Naive thymus-derived CD8-positive, alpha-beta T cell (primary cell): Measurements from ENCODE around the gene KRTAP5-2. TPM values are rescaled to one million over a fixed set of nuclear protein-coding genes. Genes with fewer than 3 reads are reported as not detected.

Source experiments
- ATAC-seq, 2 donors: fragments of 150-1000 bp; cut with Tn5 transposase in 1 of 2; sonication (Bioruptor Pico), chemical (Tn5 transposase) in 1 of 2; 1 replicate in 1 of 2; 2 replicates in 1 of 2; pipeline ENCODE4 v1.10.0; 2021; ENCODE audit warnings: mild to moderate bottlenecking in 2 of 2, moderate library complexity in 2 of 2
- POLR2A ChIA-PET: fragments of 350-600 bp; sonication (Branson Sonifier 250); formaldehyde crosslinking; loops from one replicate; lab custom pipeline; 2021; ENCODE audit warnings: antibody characterized with exemption; lab: Charles Lee
- DNase-seq, 10 donors: peaks; one replicate each; pipeline versions ENCODE4 v3.0.0 to v3.0.0-alpha.2; 2020 to 2022
- H3K27ac Mint-ChIP-seq, 10 donors: one replicate each; pipeline ENCODE4 v1.8.0; 2020 to 2022; ENCODE audit warnings: mild to moderate bottlenecking in 10 of 10, mixed read lengths in 10 of 10, moderate library complexity in 4 of 10, inconsistent platforms in 1 of 10
- H3K27me3 Mint-ChIP-seq, 5 donors: one replicate each; pipeline ENCODE4 v1.8.0; 2021 to 2022; ENCODE audit warnings: mixed read lengths in 5 of 5
- H3K36me3 Mint-ChIP-seq, 3 donors: one replicate each; pipeline ENCODE4 v1.8.0; 2020 to 2022; ENCODE audit warnings: mixed read lengths in 3 of 3, mild to moderate bottlenecking in 2 of 3, inconsistent platforms in 1 of 3
- H3K4me1 Mint-ChIP-seq, 4 donors: one replicate each; pipeline ENCODE4 v1.8.0; 2021 to 2022; ENCODE audit warnings: mixed read lengths in 4 of 4
- H3K4me3 Mint-ChIP-seq, 10 donors: one replicate each; pipeline ENCODE4 v1.8.0; 2020 to 2022; ENCODE audit warnings: mild to moderate bottlenecking in 10 of 10, mixed read lengths in 10 of 10, moderate library complexity in 6 of 10, inconsistent platforms in 1 of 10
- H3K9me3 Mint-ChIP-seq, 9 donors: one replicate each; pipeline ENCODE4 v1.8.0; 2020 to 2022; ENCODE audit warnings: mixed read lengths in 9 of 9, mild to moderate bottlenecking in 3 of 9, inconsistent platforms in 1 of 9, moderate library complexity in 1 of 9
- polyA plus RNA-seq, 3 donors: library from polyadenylated mRNA; unstranded; fragments of 300-500 nt; fragmentation: Illumina TruSeq; gene quantifications; one replicate each; pipeline ENCODE4 v1.2.3, GENCODE V29; 2021
- total RNA-seq, 8 experiments: library from RNA in 2 of 8; stranded (reverse) in 2 of 8; gene quantifications; one replicate each; pipeline ENCODE4 v1.2.3 and lab custom pipeline; 2021 to 2026

KRTAP5-2 gene
- total and polyA plus RNA-seq, 5 experiments from 2014 or later: not detected

DNA sequence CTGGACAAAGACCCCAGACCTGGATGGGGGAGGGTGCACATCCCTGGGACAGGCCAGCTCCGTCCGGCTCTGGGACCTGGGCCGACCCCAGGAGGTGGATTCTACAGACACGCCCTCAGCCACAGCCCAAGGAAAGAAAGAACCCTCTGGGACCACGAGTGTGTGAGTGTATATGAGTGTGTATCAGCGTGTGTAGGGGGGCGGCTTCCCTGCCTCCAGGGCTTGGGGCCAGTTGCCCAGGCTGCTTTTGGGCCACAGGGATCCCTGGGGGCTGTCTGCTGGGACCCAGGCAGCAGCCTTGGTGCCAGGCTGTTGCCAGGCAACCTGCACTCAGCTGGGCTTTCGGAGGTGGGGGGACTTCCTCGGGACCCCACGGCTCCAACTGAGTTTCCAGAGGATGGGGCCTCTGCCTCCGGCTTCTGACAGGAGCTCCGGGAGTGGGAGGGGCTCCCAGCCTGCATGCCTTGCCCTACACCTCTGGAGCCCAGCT lies 34.9 kb downstream of the KRTAP5-2 start:
- no peaks in the 10 kb centered on the region for H3K9me3 Mint-ChIP-seq
- peaks cover 0 to 2% (median under 1%) of the 10 kb centered on the region in 4 donors for H3K4me1 Mint-ChIP-seq
- H3K27me3 Mint-ChIP-seq: peaks cover 0 to 2% (median 0%) of the 10 kb centered on the region in 5 donors
- POLR2A ChIA-PET: no interaction called here
- H3K4me3 Mint-ChIP-seq: no peak overlapping the region
- peaks cover 0 to 5% (median 0%) of the 10 kb centered on the region in 3 donors for H3K36me3 Mint-ChIP-seq
- peak in 1 of 10 donors; percentile 46 for DNase-seq
- no peak for ATAC-seq
- peak overlapping the region in 2 of 10 donors; percentile 59 to 61 for H3K27ac Mint-ChIP-seq

DNA sequence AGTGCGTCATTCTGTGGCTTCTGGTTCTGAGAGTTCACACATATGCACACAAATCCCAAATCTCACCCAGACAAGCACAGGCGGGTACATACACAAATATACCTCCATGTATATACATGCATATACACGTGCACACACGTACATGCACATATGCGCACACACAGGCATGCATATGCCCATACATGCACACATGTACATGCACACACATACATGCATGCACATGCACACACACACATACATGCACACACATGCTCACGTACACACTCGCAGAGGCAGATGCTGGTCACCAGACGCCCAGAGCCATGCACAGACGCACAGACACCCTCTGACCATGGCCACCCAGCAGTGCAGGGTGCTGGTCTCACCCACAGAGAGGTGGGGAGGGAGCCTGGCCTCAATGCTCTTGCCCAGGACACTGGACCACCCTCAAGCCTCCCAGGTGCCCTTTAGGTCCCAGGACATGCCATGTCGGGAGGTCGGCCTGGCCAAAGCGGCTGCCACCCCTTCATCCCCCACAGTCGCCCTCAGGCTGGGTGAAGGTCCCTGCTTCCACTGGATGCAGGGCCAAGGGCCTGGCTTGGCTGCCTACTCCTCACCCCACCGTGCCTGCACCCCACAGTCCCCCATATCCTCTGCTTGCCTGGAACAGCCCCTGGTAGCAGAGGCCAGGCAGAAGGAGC lies 35.5 kb downstream of the KRTAP5-2 start:
- POLR2A ChIA-PET: no interaction called here
- ATAC-seq: no peak
- H3K4me3 Mint-ChIP-seq: no peak overlapping the region
- peak overlapping the region in 1 of 10 donors; percentile 61 for H3K27ac Mint-ChIP-seq
- H3K36me3 Mint-ChIP-seq: peaks cover 0 to 9% (median 2%) of the 10 kb centered on the region in 3 donors
- no peaks in the 10 kb centered on the region for H3K9me3 Mint-ChIP-seq
- peaks cover 0 to 2% (median 0%) of the 10 kb centered on the region in 5 donors for H3K27me3 Mint-ChIP-seq
- H3K4me1 Mint-ChIP-seq: peaks cover 0 to 2% (median 0%) of the 10 kb centered on the region in 4 donors
- peak in 1 of 10 donors; percentile 40 for DNase-seq

DNA sequence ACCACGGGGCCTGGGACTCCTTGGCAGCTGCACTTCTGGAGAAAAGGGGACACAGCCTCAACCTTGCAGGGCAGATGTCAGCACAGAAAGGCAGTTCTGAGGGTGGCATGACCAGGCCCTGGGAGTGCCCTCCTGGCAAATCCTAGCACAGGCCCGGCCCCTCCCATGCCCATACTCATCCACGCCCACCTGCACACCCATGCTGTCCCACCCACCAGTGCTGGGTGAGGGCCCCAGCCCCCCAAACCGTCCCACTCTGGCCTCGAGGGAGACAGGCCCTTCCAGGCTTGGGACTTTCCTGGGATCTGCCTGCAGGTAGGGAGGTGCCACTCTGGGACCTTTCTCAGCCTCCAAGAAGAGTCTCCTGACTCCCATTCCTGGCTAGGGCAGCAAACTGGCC lies 36.1 kb downstream of the KRTAP5-2 start:
- H3K4me3 Mint-ChIP-seq: no peak overlapping the region
- POLR2A ChIA-PET: no interaction called here
- H3K27me3 Mint-ChIP-seq: peaks cover 0 to 2% (median 0%) of the 10 kb centered on the region in 5 donors
- DNase-seq: peak in 1 of 10 donors; percentile 45
- ATAC-seq: no peak
- H3K4me1 Mint-ChIP-seq: peaks cover 0 to 2% (median 0%) of the 10 kb centered on the region in 4 donors
- peak overlapping the region in 1 of 10 donors; percentile 34 for H3K27ac Mint-ChIP-seq
- peaks cover 0 to 12% (median 3%) of the 10 kb centered on the region in 3 donors for H3K36me3 Mint-ChIP-seq
- H3K9me3 Mint-ChIP-seq: no peaks in the 10 kb centered on the region

DNA sequence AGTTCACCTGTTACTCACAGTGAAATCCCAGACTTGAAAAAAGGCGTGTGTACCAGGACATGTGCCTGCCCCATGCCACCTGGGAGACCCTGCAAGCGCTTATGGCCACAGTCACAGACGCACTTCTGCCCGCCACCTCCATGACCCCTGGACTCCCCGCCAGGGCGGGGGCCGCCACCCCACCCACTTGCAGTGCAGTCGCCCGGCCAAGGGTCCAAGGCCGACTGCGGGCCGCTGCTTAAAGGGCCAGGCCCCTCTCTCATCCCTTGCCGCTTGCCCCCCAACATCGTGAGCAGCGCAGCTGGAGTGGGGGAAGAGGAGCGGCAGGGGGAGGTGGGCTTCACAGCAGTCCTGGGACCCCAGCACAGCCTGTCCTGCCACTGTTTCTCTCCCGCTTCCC lies 36.8 kb downstream of the KRTAP5-2 start:
- Mint-ChIP-seq H3K4me1 (no peaks in the 10 kb centered on the region), H3K27me3 (peaks cover 0 to 2% (median 0%) of the 10 kb centered on the region in 5 donors), H3K27ac (no peak overlapping the region), H3K36me3 (peaks cover 0 to 12% (median 3%) of the 10 kb centered on the region in 3 donors), H3K9me3 (no peaks in the 10 kb centered on the region), H3K4me3 (no peak overlapping the region)
- POLR2A ChIA-PET: no interaction called here
- ATAC-seq (no peak), DNase-seq (peak in 1 of 10 donors; percentile 13)

DNA sequence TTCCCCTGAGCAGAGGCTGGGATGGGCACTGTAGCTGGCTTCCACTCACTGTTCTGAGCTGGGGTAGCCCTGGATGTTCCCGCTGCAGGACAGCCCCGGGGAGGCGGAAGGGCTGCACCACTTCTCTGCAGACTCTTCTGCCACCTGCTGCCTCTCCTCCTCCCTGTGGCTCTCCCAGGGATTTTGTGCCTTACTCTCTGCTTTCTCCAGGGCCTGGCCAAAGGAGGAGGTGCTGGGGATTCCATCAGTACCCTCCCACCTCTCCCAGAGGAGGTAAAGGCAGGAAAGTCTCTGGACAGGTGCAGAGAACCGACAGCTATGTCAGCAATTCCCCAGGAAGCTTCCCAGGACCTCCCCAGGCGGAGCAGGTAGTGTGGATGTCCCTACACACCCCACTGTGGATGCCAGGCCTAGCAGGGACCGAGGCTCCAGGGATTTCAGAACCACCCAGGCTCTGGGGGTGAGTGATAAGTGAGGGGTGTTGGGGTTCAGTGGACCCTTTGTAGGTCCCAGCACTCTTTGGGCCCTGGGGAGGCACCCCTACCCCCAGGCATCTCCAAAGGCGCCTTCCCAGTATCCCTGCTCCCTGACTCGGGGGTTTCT lies 37.3 kb downstream of the KRTAP5-2 start:
- Mint-ChIP-seq H3K27me3 (peaks cover 0 to 2% (median 0%) of the 10 kb centered on the region in 5 donors), H3K36me3 (peaks cover 0 to 10% (median 3%) of the 10 kb centered on the region in 3 donors), H3K4me3 (no peak overlapping the region), H3K9me3 (no peaks in the 10 kb centered on the region), H3K4me1 (no peaks in the 10 kb centered on the region), H3K27ac (peak overlapping the region in 1 of 10 donors; percentile 9)
- DNase-seq (peak in 1 of 10 donors; percentile 41), ATAC-seq (no peak)
- POLR2A ChIA-PET: no interaction called here

DNA sequence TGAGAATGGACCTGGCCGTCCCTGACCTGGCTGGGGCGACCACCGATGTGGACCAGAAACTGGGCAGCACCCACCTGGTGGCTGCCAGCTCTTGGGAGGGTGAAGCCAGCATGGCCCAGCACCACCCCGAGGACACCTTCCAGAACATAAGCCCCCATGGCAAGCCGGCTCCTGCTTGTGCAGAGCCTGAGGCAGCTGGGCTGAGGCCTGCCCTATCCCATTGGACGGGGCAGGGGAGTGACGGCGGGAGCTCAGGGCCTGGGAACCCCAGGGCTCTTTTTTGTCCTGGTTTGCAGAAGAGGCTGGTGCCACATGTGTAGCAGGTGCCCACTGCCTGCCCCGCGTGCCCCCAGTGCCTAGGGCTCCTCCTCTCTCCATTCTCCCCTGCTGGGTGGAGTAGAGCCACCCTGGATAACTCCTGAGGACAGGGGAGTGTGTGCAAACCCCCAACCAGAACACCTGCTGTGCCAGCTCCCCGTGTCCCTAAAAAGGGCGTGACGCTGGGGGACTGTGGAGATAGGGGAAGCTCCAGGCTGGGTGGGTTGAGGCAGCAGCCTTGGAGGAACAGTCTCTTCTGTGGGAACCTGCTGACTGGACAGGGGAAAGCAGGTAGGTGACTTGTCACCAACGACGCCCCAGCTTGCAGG lies 38.0 kb downstream of the KRTAP5-2 start:
- H3K9me3 Mint-ChIP-seq: no peaks in the 10 kb centered on the region
- peaks cover 0 to 2% (median 0%) of the 10 kb centered on the region in 5 donors for H3K27me3 Mint-ChIP-seq
- H3K27ac Mint-ChIP-seq: peak overlapping the region in 1 of 10 donors; percentile 9
- no peaks in the 10 kb centered on the region for H3K4me1 Mint-ChIP-seq
- POLR2A ChIA-PET: no interaction called here
- peaks cover 0 to 12% (median 3%) of the 10 kb centered on the region in 3 donors for H3K36me3 Mint-ChIP-seq
- peak in 1 of 10 donors; percentile 56 for DNase-seq
- ATAC-seq: no peak
- no peak overlapping the region for H3K4me3 Mint-ChIP-seq

DNA sequence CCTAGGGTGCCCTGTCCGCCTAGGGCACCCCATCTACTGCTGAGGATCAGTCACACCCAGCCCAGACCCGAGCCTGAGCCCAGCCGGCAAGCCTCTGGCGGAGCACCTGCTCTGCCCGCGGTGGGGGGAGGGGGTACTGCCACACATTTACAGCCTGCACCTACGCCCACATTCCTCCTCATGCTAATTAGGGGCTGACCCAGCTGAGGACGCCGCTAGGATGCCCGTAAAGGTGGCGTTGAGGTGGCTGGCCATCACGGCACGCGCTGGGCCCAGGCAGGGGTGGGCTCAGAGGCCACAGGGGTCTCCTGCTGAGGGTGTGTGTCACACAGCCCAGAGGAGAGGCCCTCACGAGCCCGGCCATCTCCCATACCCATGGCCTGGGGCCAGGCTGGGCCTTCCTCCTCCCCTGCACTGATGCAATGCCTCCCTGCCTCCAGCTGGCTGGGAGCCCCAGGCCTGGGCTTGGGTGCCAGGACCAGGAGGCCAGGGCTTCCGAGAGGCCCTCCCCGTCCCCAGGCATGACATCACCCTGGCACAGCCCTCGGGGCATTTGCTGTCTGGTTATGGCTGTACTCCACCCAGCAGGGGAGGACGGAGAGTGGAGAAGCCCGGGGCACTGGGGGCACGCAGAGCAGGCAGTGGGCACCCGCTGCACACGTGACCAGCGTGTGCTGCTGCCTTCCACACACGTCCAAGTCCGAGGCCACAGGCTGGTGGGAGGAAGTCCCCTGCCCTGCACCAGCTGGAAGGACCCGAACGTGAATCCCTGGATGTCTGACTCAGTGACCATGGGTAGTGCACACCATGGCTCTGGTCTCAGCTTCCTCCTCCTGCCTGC lies 38.8 kb downstream of the KRTAP5-2 start:
- peaks cover 0 to 3% (median 1%) of the 10 kb centered on the region in 5 donors for H3K27me3 Mint-ChIP-seq
- H3K27ac Mint-ChIP-seq: peak overlapping the region in 2 of 10 donors; percentile 25 to 30
- H3K36me3 Mint-ChIP-seq: peaks cover 0 to 12% (median 3%) of the 10 kb centered on the region in 3 donors
- no peak overlapping the region for H3K4me3 Mint-ChIP-seq
- DNase-seq: peak in 1 of 10 donors; percentile 52
- no peaks in the 10 kb centered on the region for H3K9me3 Mint-ChIP-seq
- POLR2A ChIA-PET: interaction anchor here (1.2 kb wide), 1 partner anchor 11 kb away, joined by 3 read pairs; no protein-coding TSS in a partner anchor
- no peaks in the 10 kb centered on the region for H3K4me1 Mint-ChIP-seq
- ATAC-seq: peak in 1 of 2 donors; percentile 8

DNA sequence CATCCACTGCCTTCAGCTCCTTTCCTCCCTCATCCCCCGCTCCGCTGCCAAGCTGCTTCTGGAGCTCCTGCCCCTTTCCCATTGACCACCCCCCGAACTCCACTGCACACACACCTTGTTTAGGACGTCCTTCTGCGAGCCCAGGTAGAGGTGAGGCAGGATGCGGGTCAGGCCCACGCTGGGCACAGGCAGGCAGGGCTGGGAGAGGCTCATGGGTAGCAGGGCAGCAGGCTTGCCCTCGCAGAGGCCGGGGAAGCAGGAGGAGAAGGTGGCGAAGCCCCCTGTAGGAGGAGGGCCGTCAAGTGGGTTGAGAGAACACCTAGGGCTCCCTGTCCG lies 39.4 kb downstream of the KRTAP5-2 start:
- Mint-ChIP-seq H3K36me3 (peaks cover 0 to 12% (median 3%) of the 10 kb centered on the region in 3 donors), H3K27me3 (peaks cover 0 to 5% (median 2%) of the 10 kb centered on the region in 5 donors), H3K27ac (peak overlapping the region in 2 of 10 donors; percentile 25 to 73), H3K4me3 (peak overlapping the region in 1 of 10 donors; percentile 48), H3K4me1 (no peaks in the 10 kb centered on the region), H3K9me3 (no peaks in the 10 kb centered on the region)
- DNase-seq (peak in 1 of 10 donors; percentile 38), ATAC-seq (no peak)
- POLR2A ChIA-PET: interaction anchor here (1.2 kb wide), 1 partner anchor 11 kb away, joined by 3 read pairs; no protein-coding TSS in a partner anchor

DNA sequence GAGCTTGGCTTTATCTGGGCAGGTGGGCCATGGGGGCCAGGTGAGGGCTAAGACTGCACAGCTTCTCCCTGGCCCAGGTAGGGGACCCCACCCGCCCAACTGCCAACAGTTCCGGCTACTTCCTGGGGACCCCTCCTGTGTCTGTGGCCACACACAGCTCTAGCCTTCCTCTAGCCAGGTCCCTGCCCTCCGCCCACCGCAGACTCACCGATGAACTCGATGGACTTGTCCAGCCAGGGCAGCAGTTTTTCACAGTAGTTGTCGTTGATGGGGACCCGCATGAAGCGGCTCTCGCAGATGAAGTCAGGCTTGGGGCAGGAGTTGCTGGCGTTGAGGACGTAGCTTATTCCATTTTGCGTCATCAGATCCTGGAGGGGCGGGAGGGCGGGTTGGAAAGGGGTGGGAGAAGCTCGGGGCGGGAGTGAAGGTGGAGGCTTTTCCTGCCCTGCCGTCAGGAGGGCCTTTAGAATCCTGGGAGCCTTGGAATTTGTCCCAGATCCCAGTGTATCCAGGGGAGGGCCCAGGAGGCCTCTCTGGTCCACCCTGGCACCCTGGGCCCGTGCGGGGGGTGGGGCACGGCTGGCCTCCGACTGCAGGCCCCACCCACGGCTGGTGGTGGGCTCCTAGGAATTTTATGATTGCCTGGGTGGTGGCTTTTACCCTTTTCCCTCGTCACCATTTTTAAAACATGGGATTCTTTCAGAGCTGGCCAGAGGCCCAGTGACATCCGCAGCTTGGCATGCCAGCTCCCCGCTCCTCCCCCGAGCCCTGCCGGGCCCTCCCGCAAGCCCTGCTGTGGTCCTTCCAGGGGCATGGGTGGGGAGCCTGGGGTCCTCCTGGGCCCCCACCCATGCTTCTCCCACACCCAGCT lies 40.0 kb downstream of the KRTAP5-2 start:
- peak in 1 of 10 donors; percentile 46 for DNase-seq
- ATAC-seq: no peak
- H3K27ac Mint-ChIP-seq: peak overlapping the region in 2 of 10 donors; percentile 25 to 73
- no peak overlapping the region for H3K4me3 Mint-ChIP-seq
- H3K9me3 Mint-ChIP-seq: no peaks in the 10 kb centered on the region
- POLR2A ChIA-PET: interaction anchor here (1.2 kb wide), 1 partner anchor 12 kb away, joined by 3 read pairs; no protein-coding TSS in a partner anchor
- H3K4me1 Mint-ChIP-seq: no peaks in the 10 kb centered on the region
- peaks cover 0 to 12% (median 3%) of the 10 kb centered on the region in 3 donors for H3K36me3 Mint-ChIP-seq
- H3K27me3 Mint-ChIP-seq: peaks cover 0 to 8% (median 2%) of the 10 kb centered on the region in 5 donors

DNA sequence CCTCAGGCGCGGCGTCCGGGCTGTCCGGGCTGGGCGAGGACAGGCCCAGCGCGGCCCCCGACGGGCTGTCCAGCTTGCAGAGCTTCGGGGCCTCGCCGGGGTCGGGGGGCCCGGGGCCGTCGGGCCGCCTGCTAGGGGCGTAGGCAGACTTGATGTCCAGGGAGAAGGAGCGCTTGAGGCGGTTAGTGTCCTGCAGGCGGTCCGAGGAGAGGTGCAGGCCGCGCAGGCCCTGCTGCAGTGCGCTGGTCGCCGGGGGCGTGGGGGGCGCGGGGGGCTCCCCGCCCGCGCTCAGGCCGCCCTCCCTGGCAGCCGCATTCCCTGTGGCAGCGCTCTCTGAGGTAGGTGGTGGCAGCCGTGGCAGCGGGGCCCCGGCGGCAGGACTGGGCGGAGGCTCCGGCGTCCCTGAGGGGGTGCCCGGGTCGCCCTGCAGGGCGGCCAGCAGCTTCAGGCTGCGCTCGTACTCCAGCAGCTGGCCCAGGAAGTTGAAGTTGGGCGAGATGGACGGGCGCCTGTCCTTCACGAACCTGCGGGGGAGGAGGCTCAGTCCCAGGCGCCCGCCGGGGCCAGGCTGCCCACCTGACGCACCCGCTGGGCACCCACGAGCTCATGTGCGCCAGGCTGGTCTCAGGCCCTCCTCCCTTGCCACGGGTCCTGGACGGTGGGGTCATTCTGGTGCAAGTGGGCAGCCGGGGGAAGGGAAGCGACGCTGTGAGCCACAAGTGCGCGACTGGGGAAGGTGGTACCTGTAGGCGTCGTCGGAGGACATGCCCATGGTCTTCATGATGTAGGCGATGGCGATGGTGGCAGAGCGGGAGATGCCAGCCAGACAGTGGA lies 40.8 kb downstream of the KRTAP5-2 start:
- Mint-ChIP-seq H3K9me3 (no peaks in the 10 kb centered on the region), H3K4me1 (no peaks in the 10 kb centered on the region), H3K4me3 (no peak overlapping the region), H3K36me3 (peaks cover 0 to 12% (median 3%) of the 10 kb centered on the region in 3 donors), H3K27ac (no peak overlapping the region), H3K27me3 (peaks cover 0 to 9% (median 5%) of the 10 kb centered on the region in 5 donors)
- POLR2A ChIA-PET: interaction anchor here (1.2 kb wide), 1 partner anchor 17 kb away, joined by 3 read pairs; no protein-coding TSS in a partner anchor
- ATAC-seq (no peak), DNase-seq (peak in 1 of 10 donors; percentile 44)
